A549 (cell line): Measurements from ENCODE around the gene RPL28.

Source experiments
- EP300 ChIP-seq, 2 experiments: fragments of >200 bp; sonication (Bioruptor Twin); formaldehyde crosslinking; IDR thresholded peaks; 2 replicates in 1 of 2; 3 replicates in 1 of 2; pipeline ENCODE4 v1.6.1; 2016 to 2017
- GATA3 ChIP-seq: IDR thresholded peaks from 2 replicates; pipeline ENCODE4 v1.6.1; 2012; ENCODE audit warnings: borderline replicate concordance
- HDAC2 ChIP-seq: fragments of 200-600 bp; sonication (generic); IDR thresholded peaks from 2 replicates; pipeline ENCODE4 v1.6.1; 2016
- JUNB ChIP-seq: fragments of >200 bp; sonication (Bioruptor Twin); formaldehyde crosslinking; IDR thresholded peaks from 2 replicates; pipeline ENCODE4 v1.6.1; 2016
- MYC ChIP-seq: IDR thresholded peaks from 2 replicates; pipeline ENCODE4 v1.6.1; 2012; ENCODE audit warnings: mild to moderate bottlenecking, inconsistent platforms, low read length, improper control_type of control experiment, borderline replicate concordance
- POLR2A ChIP-seq: IDR thresholded peaks from 2 replicates; pipeline ENCODE4 v1.6.1; 2012; ENCODE audit warnings: mild to moderate bottlenecking, low read length
- USF2 ChIP-seq: fragments of 450-650 bp; IDR thresholded peaks from 2 replicates; pipeline ENCODE4 v1.6.1; 2014; ENCODE audit warnings: antibody characterized with exemption
- ZFP36 ChIP-seq: fragments of 450-650 bp; IDR thresholded peaks from 2 replicates; pipeline ENCODE4 v1.6.1; 2014; ENCODE audit warnings: borderline replicate concordance; ENCODE audit not compliant: partially characterized antibody
- ZSCAN20 ChIP-seq: fragments of 250-450 bp; sonication (Bioruptor Pico); IDR thresholded peaks from 2 replicates; pipeline ENCODE4 v1.8.0; 2022; ENCODE audit warnings: mild to moderate bottlenecking, moderate library complexity
- TF ChIP-seq, protein P1 (sequence below): IDR thresholded peaks from 2 replicates; pipeline ENCODE4 v1.6.1; 2012
- TF ChIP-seq, protein P2 (sequence below): fragments of >200 bp; sonication (Bioruptor Twin); formaldehyde crosslinking; IDR thresholded peaks from 3 replicates; pipeline ENCODE4 v1.5.1; 2016

GRCh38 chr19:55441319-55441691 is 55.6 kb downstream of the RPL28 start:
- no peak for TF ChIP-seq POLR2A
- TF ChIP-seq EP300 (IDR thresholded peaks at IDR 0.05), result no peak
- TF ChIP-seq, protein P1, sequence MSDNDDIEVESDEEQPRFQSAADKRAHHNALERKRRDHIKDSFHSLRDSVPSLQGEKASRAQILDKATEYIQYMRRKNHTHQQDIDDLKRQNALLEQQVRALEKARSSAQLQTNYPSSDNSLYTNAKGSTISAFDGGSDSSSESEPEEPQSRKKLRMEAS, result no peak
- TF ChIP-seq, protein P2, sequence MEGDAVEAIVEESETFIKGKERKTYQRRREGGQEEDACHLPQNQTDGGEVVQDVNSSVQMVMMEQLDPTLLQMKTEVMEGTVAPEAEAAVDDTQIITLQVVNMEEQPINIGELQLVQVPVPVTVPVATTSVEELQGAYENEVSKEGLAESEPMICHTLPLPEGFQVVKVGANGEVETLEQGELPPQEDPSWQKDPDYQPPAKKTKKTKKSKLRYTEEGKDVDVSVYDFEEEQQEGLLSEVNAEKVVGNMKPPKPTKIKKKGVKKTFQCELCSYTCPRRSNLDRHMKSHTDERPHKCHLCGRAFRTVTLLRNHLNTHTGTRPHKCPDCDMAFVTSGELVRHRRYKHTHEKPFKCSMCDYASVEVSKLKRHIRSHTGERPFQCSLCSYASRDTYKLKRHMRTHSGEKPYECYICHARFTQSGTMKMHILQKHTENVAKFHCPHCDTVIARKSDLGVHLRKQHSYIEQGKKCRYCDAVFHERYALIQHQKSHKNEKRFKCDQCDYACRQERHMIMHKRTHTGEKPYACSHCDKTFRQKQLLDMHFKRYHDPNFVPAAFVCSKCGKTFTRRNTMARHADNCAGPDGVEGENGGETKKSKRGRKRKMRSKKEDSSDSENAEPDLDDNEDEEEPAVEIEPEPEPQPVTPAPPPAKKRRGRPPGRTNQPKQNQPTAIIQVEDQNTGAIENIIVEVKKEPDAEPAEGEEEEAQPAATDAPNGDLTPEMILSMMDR, result no peak
- TF ChIP-seq JUNB, result no peak
- TF ChIP-seq ZFP36, result no peak
- TF ChIP-seq MYC, result no peak
- no peak for TF ChIP-seq HDAC2
- TF ChIP-seq USF2, result no peak
- TF ChIP-seq ZSCAN20 (CRISPR knock-in tag), result no peak
- TF ChIP-seq GATA3, result no peak
